Measurements from ENCODE around the gene PLBD1. TPM values are rescaled to one million over a fixed set of nuclear protein-coding genes. Genes with fewer than 3 reads are reported as not detected.

The PLBD1 gene
- total and polyA plus RNA-seq, 10 donors = 3.1 to 83.2 (median 29.5) TPM

Small RNA genes within 50 kb of the gene (small RNA-seq; reads per million reads assigned to genes)
- 0 reads per million in 4 donors for gene RN7SKP134

Other genes starting within 250 kb of the PLBD1 start
- gene ATF7IP, start 202.2 kb downstream of the PLBD1 start, total RNA-seq = 100 to 1,000 TPM in 6 of 7 donors, 10 to 100 TPM in 1; 84.5 to 170 (median 132) TPM
- gene ATF7IP, start 202.2 kb downstream of the PLBD1 start, polyA plus RNA-seq = 10 to 100 TPM; 10.2 to 19.2 (median 15.7) TPM
- gene GUCY2C, start 128.7 kb upstream of the PLBD1 start, total RNA-seq = not detected
- gene GUCY2C, start 128.7 kb upstream of the PLBD1 start, polyA plus RNA-seq = under 1 TPM; 0.19 to 0.35 (median 0.26) TPM
- 10 to 100 TPM; 22.0 to 61.4 (median 49.2) TPM for gene WBP11, start 235.6 kb upstream of the PLBD1 start, total RNA-seq
- 10 to 100 TPM; 16.0 to 18.8 (median 17.1) TPM for gene WBP11, start 235.6 kb upstream of the PLBD1 start, polyA plus RNA-seq
- 1 to 10 TPM in 5 of 7 donors, under 1 TPM in 2; 0.51 to 1.4 (median 1.0) TPM for gene C12orf60, start 235.8 kb upstream of the PLBD1 start, total RNA-seq
- gene C12orf60, start 235.8 kb upstream of the PLBD1 start, polyA plus RNA-seq = 1 to 10 TPM in 2 of 3 donors, under 1 TPM in 1; 0.96 to 2.2 (median 1.6) TPM
- 1 to 10 TPM in 3 of 7 donors, under 1 TPM in 4; 0.32 to 1.6 (median 0.77) TPM for gene SMCO3, start 246.3 kb upstream of the PLBD1 start, total RNA-seq
- 1 to 10 TPM in 1 of 3 donors, under 1 TPM in 2; 0.57 to 1.5 (median 0.97) TPM for gene SMCO3, start 246.3 kb upstream of the PLBD1 start, polyA plus RNA-seq

All from spleen (tissue), 11 donors.